SU-DHL-6 (cell line): Measurements from ENCODE around the gene KNOP1.

Source experiments
- H2AFZ ChIP-seq: fragments of 200-600 bp; sonication (generic); 2 replicates; pipeline ENCODE4 v1.6.1; 2014; ENCODE audit warnings: low read depth, mild to moderate bottlenecking, moderate library complexity, mixed read lengths, antibody characterized with exemption, low read length; ENCODE audit not compliant: severe bottlenecking
- H3F3A ChIP-seq: fragments of 200-600 bp; shearing (Covaris generic); 2 replicates; pipeline ENCODE4 v1.6.0; 2016; ENCODE audit warnings: antibody characterized with exemption, mild to moderate bottlenecking; ENCODE audit not compliant: insufficient read depth
- H3K27ac ChIP-seq: fragments of 200-600 bp; sonication (generic); 2 replicates; pipeline ENCODE4 v1.5.1; 2016; ENCODE audit warnings: low read depth, mild to moderate bottlenecking, low read length, moderate library complexity, mixed read lengths
- H3K27me3 ChIP-seq: fragments of 200-600 bp; sonication (generic), shearing (Covaris generic); 2 replicates; pipeline ENCODE4 v1.6.0; 2014; ENCODE audit warnings: mild to moderate bottlenecking, low read length
- H3K36me3 ChIP-seq: fragments of 200-600 bp; sonication (generic); 2 replicates; pipeline ENCODE4 v1.6.1; 2014; ENCODE audit warnings: mild to moderate bottlenecking, low read length, mixed read lengths
- H3K4me2 ChIP-seq: fragments of 300-600, 200-600 bp; shearing (Covaris generic), sonication (generic); 2 replicates; pipeline ENCODE4 v1.6.0; 2014; ENCODE audit warnings: low read length, low read depth, mild to moderate bottlenecking; ENCODE audit not compliant: poor library complexity, severe bottlenecking
- H3K4me3 ChIP-seq: fragments of 200-600 bp; sonication (generic); 2 replicates; pipeline ENCODE4 v1.5.1; 2014; ENCODE audit warnings: antibody characterized with exemption, low read length, mild to moderate bottlenecking, mixed read lengths; ENCODE audit not compliant: insufficient read depth, poor library complexity, severe bottlenecking
- H3K79me2 ChIP-seq: fragments of 200-600 bp; sonication (generic); 2 replicates; pipeline ENCODE4 v1.6.1; 2014; ENCODE audit warnings: mild to moderate bottlenecking, low read length, moderate library complexity; ENCODE audit not compliant: insufficient read depth
- H3K9ac ChIP-seq: fragments of 200-600 bp; sonication (generic); 2 replicates; pipeline ENCODE4 v1.7.0; 2014; ENCODE audit warnings: mild to moderate bottlenecking, low read length
- H3K9me2 ChIP-seq: fragments of 200-600 bp; sonication (generic); replicated peaks from 2 replicates; pipeline ENCODE4 v1.6.1; 2014; ENCODE audit warnings: low read length; ENCODE audit not compliant: insufficient read depth
- H3K9me3 ChIP-seq: fragments of 200-600 bp; sonication (generic); 2 replicates; pipeline ENCODE4 v1.6.1; 2014; ENCODE audit warnings: low read length, mixed read lengths; ENCODE audit not compliant: insufficient read depth
- H4K20me1 ChIP-seq: fragments of 200-600 bp; sonication (generic); 2 replicates; pipeline ENCODE4 v1.6.1; 2014; ENCODE audit warnings: low read depth, mild to moderate bottlenecking, antibody characterized with exemption, low read length, moderate library complexity, mixed read lengths
- CTCF ChIP-seq: fragments of 200-600 bp; sonication (generic); IDR thresholded peaks from one replicate; pipeline ENCODE4 v1.5.1; 2017; ENCODE audit warnings: antibody characterized with exemption, mild to moderate bottlenecking, low read length, moderate library complexity; ENCODE audit not compliant: insufficient read depth, poor library complexity, severe bottlenecking
- EZH2phosphoT487 ChIP-seq: fragments of 200-600 bp; sonication (generic), shearing (Covaris generic); conservative IDR thresholded peaks from 2 replicates; pipeline ENCODE4 v1.6.1; 2018; ENCODE audit warnings: mild to moderate bottlenecking, antibody characterized with exemption, low read length, moderate library complexity, mixed read lengths

KNOP1 gene

GRCh38 chr16:19704321-19705145, 13.5 kb downstream of the KNOP1 start:
- H3K4me3 ChIP-seq: no peak overlapping the region
- no peaks in the 10 kb centered on the region for H3K9me2 ChIP-seq
- H3K4me2 ChIP-seq: no peak overlapping the region
- no peaks in the 10 kb centered on the region for H4K20me1 ChIP-seq
- no peaks in the 10 kb centered on the region for H3K27me3 ChIP-seq
- no peak overlapping the region for H3K27ac ChIP-seq
- no peak overlapping the region for H2AFZ ChIP-seq
- no peaks in the 10 kb centered on the region for H3K36me3 ChIP-seq
- H3K9ac ChIP-seq: no peak overlapping the region
- no peaks in the 10 kb centered on the region for H3F3A ChIP-seq
- TF ChIP-seq EZH2phosphoT487: no peak
- no peak for TF ChIP-seq CTCF
- H3K79me2 ChIP-seq: no peaks in the 10 kb centered on the region
- no peaks in the 10 kb centered on the region for H3K9me3 ChIP-seq

GRCh38 chr16:19703172-19703889, 14.7 kb downstream of the KNOP1 start:
- no peaks in the 10 kb centered on the region for H3F3A ChIP-seq
- H3K79me2 ChIP-seq: no peaks in the 10 kb centered on the region
- H3K4me3 ChIP-seq: no peak overlapping the region
- H3K27me3 ChIP-seq: no peaks in the 10 kb centered on the region
- H3K9me3 ChIP-seq: no peaks in the 10 kb centered on the region
- no peaks in the 10 kb centered on the region for H4K20me1 ChIP-seq
- no peak for TF ChIP-seq CTCF
- no peak for TF ChIP-seq EZH2phosphoT487
- no peak overlapping the region for H3K4me2 ChIP-seq
- no peak overlapping the region for H3K9ac ChIP-seq
- no peaks in the 10 kb centered on the region for H3K9me2 ChIP-seq
- no peak overlapping the region for H3K27ac ChIP-seq
- H3K36me3 ChIP-seq: no peaks in the 10 kb centered on the region
- no peak overlapping the region for H2AFZ ChIP-seq

- H3K79me2 ChIP-seq: no peaks in the 10 kb centered on the region
- H3K9me2 ChIP-seq: no peaks in the 10 kb centered on the region
- H3K36me3 ChIP-seq: no peaks in the 10 kb centered on the region
- H3F3A ChIP-seq: no peaks in the 10 kb centered on the region
- H3K9me3 ChIP-seq: no peaks in the 10 kb centered on the region
- no peak overlapping the region for H3K4me2 ChIP-seq
- H3K9ac ChIP-seq: no peak overlapping the region
- no peaks in the 10 kb centered on the region for H3K27me3 ChIP-seq
- H3K4me3 ChIP-seq: no peak overlapping the region
- no peak overlapping the region for H3K27ac ChIP-seq
- TF ChIP-seq EZH2phosphoT487 (no peak), CTCF (no peak)
- no peaks in the 10 kb centered on the region for H4K20me1 ChIP-seq
- no peak overlapping the region for H2AFZ ChIP-seq
Observed at GRCh38 chr16:19701091-19701490, 16.9 kb downstream of the KNOP1 start.
